ENCODE measurements around the gene UAP1. TPM values are rescaled to one million over a fixed set of nuclear protein-coding genes. Genes with fewer than 3 reads are reported as not detected.

UAP1 gene
- total RNA-seq, 1 donor from 2014 or later = 26.5 TPM

DNA sequence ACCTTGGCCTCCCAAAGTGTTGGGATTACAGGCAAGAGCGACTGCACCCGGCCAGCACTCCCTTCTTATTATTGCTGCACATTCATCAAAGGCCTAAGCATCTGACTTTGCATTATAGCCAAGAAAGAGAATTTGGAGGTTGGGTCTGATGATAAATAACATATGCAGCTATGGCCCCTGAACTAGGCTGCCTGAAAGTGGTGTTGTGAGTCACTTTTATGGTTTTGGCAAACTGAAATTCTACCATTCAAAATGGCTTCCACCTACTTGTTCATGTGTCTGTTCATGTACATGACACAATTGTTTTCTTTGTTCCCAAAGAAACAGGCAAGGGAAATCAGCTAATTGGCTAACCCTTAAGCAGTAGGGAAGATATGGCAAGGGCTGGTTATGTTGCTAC is 25.0 kb upstream of the UAP1 start:
- no peaks in the 10 kb centered on the region for H3K36me3 ChIP-seq

DNA sequence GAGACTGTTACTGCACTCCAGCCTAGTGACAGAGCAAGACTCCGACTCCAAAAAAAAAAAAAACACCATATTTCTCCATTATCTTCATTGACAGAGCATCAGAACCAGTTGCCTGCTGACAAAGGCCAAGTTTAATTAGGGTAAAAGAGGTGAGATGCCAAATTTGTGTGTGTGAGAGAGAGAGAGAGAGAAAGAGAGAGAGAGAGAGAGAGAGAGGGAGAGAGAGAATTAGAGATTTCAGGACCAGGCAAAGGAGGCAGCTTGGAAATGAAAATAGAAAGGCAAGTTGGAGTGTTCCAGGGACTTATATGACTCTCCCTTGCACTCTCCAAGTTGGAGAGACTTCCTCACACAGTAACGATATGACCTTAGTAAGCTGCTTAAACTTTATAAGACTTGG is 24.3 kb upstream of the UAP1 start:
- H3K4me1 ChIP-seq = peaks cover 8% of the 10 kb centered on the region
- H3K27me3 ChIP-seq (ENCODE audit: low read depth) = no peaks in the 10 kb centered on the region
- H3K36me3 ChIP-seq = no peaks in the 10 kb centered on the region
- no peaks in the 10 kb centered on the region for H3K9me3 ChIP-seq (replicated peaks)
- no peak overlapping the region for H3K4me3 ChIP-seq
- intact Hi-C loops (cut with micrococcal nuclease) = no loop called here
- DNase-seq = no peak
- H3K27ac ChIP-seq (replicated peaks) = no peak overlapping the region
- TF ChIP-seq, protein P1, sequence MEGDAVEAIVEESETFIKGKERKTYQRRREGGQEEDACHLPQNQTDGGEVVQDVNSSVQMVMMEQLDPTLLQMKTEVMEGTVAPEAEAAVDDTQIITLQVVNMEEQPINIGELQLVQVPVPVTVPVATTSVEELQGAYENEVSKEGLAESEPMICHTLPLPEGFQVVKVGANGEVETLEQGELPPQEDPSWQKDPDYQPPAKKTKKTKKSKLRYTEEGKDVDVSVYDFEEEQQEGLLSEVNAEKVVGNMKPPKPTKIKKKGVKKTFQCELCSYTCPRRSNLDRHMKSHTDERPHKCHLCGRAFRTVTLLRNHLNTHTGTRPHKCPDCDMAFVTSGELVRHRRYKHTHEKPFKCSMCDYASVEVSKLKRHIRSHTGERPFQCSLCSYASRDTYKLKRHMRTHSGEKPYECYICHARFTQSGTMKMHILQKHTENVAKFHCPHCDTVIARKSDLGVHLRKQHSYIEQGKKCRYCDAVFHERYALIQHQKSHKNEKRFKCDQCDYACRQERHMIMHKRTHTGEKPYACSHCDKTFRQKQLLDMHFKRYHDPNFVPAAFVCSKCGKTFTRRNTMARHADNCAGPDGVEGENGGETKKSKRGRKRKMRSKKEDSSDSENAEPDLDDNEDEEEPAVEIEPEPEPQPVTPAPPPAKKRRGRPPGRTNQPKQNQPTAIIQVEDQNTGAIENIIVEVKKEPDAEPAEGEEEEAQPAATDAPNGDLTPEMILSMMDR (IDR thresholded peaks at IDR 0.05; ENCODE audit: borderline replicate concordance) = no peak

More for the DNA sequence above, 25.0 kb upstream of the UAP1 start:
- DNase-seq = no peak
- Histone ChIP-seq H3K9me3 (replicated peaks) (no peaks in the 10 kb centered on the region), H3K4me3 (no peak overlapping the region), H3K4me1 (peaks cover 3% of the 10 kb centered on the region), H3K27me3 (ENCODE audit: low read depth) (no peaks in the 10 kb centered on the region), H3K27ac (replicated peaks) (no peak overlapping the region)
- intact Hi-C loops (cut with micrococcal nuclease) = no loop called here
- TF ChIP-seq, protein P1 (IDR thresholded peaks at IDR 0.05; ENCODE audit: borderline replicate concordance) = no peak

DNA sequence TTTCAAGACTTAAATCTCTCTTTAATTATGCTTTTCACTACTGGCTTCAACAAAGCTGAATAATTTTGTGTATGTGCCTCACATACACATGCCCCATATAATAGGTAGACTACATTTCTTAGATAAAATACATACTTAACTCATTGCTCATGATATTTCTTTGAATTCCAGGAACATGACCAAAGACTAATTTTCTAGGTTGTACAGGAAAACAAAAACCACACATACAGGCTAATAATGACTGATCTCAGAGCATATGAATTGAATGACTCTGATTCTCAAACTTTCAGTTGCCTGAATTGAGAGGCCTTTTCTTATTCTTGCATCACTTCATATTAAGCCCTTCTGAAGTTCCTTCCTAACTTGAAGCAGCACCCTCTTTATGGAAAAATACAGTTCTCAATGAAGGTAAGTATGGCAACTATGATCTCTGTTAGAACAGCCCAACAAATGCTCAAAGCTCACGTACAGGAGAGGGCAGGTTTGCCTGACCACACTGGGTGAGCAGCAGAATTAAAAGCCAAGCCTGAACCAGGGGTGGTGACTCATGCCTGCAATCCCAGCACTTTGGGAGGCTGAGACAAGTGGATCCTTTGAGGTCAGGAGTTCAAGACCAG is 22.6 kb upstream of the UAP1 start:
- no peak for DNase-seq
- intact Hi-C loops (cut with micrococcal nuclease) = no loop called here
- H3K36me3 ChIP-seq = no peaks in the 10 kb centered on the region
- H3K27me3 ChIP-seq (ENCODE audit: low read depth) = no peaks in the 10 kb centered on the region
- H3K9me3 ChIP-seq (replicated peaks) = peaks cover 10% of the 10 kb centered on the region
- peaks cover 11% of the 10 kb centered on the region for H3K4me1 ChIP-seq
- no peak overlapping the region for H3K4me3 ChIP-seq
- TF ChIP-seq, protein P1 (IDR thresholded peaks at IDR 0.05; ENCODE audit: borderline replicate concordance) = no peak
- H3K27ac ChIP-seq (replicated peaks) = no peak overlapping the region

DNA sequence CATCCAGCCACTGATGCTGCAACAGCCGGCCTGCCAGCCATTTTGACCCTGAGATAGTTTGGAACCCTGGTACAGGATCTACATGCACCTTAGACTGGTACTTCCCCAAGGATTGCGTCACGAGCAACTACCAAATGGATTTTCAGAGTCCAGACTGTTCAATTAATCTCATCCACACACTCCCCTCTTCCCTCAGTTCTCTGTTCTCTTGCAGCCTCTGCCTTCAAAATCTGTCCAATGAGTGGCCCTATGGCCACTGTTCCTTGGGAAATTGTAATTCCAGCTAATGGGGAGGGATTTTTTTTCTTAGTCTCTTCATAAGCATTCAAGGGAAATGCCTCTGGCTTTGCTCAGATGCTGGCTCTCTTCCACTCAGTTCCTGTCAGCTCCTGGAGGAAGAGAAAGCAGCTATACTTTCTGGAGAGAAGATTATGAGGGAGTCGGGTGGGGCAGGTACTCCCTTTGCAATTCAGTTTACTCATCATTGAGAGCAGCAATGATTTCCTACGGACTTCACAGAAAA is 19.8 kb upstream of the UAP1 start:
- Histone ChIP-seq H3K4me1 (peaks cover 11% of the 10 kb centered on the region), H3K4me3 (no peak overlapping the region), H3K27me3 (ENCODE audit: low read depth) (no peaks in the 10 kb centered on the region), H3K36me3 (no peaks in the 10 kb centered on the region), H3K9me3 (replicated peaks) (peaks cover 10% of the 10 kb centered on the region), H3K27ac (replicated peaks) (peak overlapping the region; percentile 77)
- intact Hi-C loops (cut with micrococcal nuclease) = no loop called here
- DNase-seq = peak; percentile 52
- TF ChIP-seq, protein P1 (IDR thresholded peaks at IDR 0.05; ENCODE audit: borderline replicate concordance) = no peak

DNA sequence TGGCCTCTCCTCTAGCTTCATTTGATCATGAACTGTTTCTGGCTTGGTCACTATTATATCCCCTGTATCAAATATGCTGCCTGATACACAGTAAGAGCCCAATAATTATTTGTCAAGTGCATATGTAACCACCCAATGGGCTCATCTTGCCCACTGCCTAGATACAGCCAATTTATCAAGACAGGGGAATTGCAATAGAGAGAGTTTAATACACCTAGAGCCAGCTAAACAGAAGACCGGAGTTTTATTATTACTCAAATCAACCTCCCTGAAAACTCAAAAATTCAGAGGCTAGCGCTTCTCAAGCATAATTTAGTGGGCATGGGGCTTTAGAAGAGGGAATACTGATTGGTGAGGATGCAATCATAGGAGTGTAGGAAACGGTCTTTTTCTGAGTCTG is 18.3 kb upstream of the UAP1 start:
- no peak overlapping the region for H3K27ac ChIP-seq (replicated peaks)
- TF ChIP-seq, protein P1 (IDR thresholded peaks at IDR 0.05; ENCODE audit: borderline replicate concordance) = no peak
- H3K4me3 ChIP-seq = no peak overlapping the region
- DNase-seq = no peak
- H3K27me3 ChIP-seq (ENCODE audit: low read depth) = no peaks in the 10 kb centered on the region
- intact Hi-C loops (cut with micrococcal nuclease) = no loop called here
- H3K4me1 ChIP-seq = peaks cover 11% of the 10 kb centered on the region
- H3K9me3 ChIP-seq (replicated peaks) = peaks cover 10% of the 10 kb centered on the region
- H3K36me3 ChIP-seq = no peaks in the 10 kb centered on the region

All from left ventricle myocardium inferior (tissue), 1 donor.